Neutrophil (primary cell): Measurements from ENCODE around the gene LTB4R.

Source experiments
- H3K27ac ChIP-seq: fragments of 200-600 bp; sonication (generic); 2 replicates; pipeline ENCODE4 v1.5.1; 2016; ENCODE audit warnings: mild to moderate bottlenecking, moderate library complexity
- H3K27me3 ChIP-seq: fragments of 200-600 bp; sonication (generic); 2 replicates; pipeline ENCODE4 v1.6.0; 2016; ENCODE audit warnings: mild to moderate bottlenecking
- H3K36me3 ChIP-seq: fragments of 200-600 bp; sonication (generic); 2 replicates; pipeline ENCODE4 v1.5.1; 2017
- H3K4me1 ChIP-seq, 2 experiments: fragments of 200-600 bp in 1 of 2; sonication (generic) in 1 of 2; 1 replicate in 1 of 2; 2 replicates in 1 of 2; pipeline versions ENCODE4 v1.5.1 to v1.6.1; 2013 to 2016; ENCODE audit warnings: low read depth in 1 of 2, low read length in 1 of 2, mild to moderate bottlenecking in 1 of 2, moderate library complexity in 1 of 2; ENCODE audit not compliant: control insufficient read depth in 1 of 2, insufficient read depth in 1 of 2
- H3K4me3 ChIP-seq, 2 experiments: fragments of 200-600 bp in 1 of 2; sonication (generic) in 1 of 2; 1 replicate in 1 of 2; 2 replicates in 1 of 2; pipeline ENCODE4 v1.5.1; 2013 to 2016; ENCODE audit warnings: low read depth in 1 of 2, low read length in 1 of 2, mild to moderate bottlenecking in 1 of 2, moderate library complexity in 1 of 2
- H3K9me3 ChIP-seq: fragments of 200-600 bp; sonication (generic); 2 replicates; pipeline ENCODE4 v1.5.1; 2016
- CTCF ChIP-seq: fragments of 200-600 bp; sonication (generic); IDR thresholded peaks from 2 replicates; pipeline ENCODE4 v1.5.1; 2016; ENCODE audit warnings: antibody characterized with exemption

Gene LTB4R

DNA sequence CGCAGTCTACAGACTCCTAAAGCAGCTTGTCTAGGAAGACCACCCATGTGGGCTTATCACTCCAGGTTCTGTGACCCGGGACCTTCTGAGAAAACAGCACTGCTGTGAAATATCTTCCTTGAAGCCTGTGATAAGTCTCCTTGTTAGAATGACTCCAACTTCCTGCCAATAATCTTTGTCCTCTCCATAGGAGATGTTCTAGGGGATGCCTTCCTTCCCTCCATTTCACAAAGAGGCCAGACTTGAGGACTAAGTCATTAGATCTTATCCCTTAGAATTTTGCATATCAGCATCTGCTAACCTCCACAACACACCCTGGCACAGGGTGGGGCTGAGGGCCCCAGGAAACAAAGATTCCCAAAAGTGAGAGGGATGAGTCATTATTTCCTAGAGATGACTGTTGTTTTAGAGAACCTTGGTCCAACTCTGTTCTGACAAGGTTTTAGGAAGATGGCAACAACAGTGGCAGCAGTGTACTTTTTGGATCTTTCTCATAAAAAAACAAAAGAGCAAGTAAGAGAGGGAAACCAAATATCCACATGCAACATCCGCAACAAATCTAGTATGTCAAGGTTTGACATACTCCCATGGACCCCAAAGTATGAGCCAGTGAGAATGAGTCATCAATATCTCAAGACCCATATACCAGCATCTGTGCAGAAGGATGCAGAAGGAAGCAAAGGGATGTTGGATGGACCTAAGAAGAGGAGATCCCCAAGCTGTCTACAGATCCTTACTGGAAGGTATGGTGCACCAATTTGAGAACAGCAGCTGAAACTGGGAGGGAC, 6.0 kb downstream of the LTB4R start:
- TF ChIP-seq CTCF = no peak
- no peaks in the 10 kb centered on the region for H3K27me3 ChIP-seq
- H3K9me3 ChIP-seq = no peaks in the 10 kb centered on the region
- H3K27ac ChIP-seq = peak overlapping the region; percentile 97
- peak overlapping the region; percentile 54 to 74 for H3K4me3 ChIP-seq
- H3K4me1 ChIP-seq = peaks cover 85 to 86% of the 10 kb centered on the region in 2 experiments
- peaks cover 48% of the 10 kb centered on the region for H3K36me3 ChIP-seq

- H3K36me3 ChIP-seq = peaks cover 57% of the 10 kb centered on the region
- no peak overlapping the region for H3K4me3 ChIP-seq
- H3K4me1 ChIP-seq = peaks cover 65 to 67% of the 10 kb centered on the region in 2 experiments
- H3K9me3 ChIP-seq = no peaks in the 10 kb centered on the region
- H3K27me3 ChIP-seq = no peaks in the 10 kb centered on the region
- H3K27ac ChIP-seq = no peak overlapping the region
- no peak for TF ChIP-seq CTCF
Observed at GRCh38 chr14:24321212-24321975, 10.1 kb downstream of the LTB4R start.

GRCh38 chr14:24322672-24323071, 11.4 kb downstream of the LTB4R start:
- H3K27ac ChIP-seq = peak overlapping the region; percentile 2
- no peak for TF ChIP-seq CTCF
- H3K36me3 ChIP-seq = peaks cover 47% of the 10 kb centered on the region
- no peaks in the 10 kb centered on the region for H3K27me3 ChIP-seq
- no peaks in the 10 kb centered on the region for H3K9me3 ChIP-seq
- peaks cover 65 to 67% of the 10 kb centered on the region in 2 experiments for H3K4me1 ChIP-seq
- no peak overlapping the region for H3K4me3 ChIP-seq

GRCh38 chr14:24323341-24323740, 12.0 kb downstream of the LTB4R start:
- TF ChIP-seq CTCF = no peak
- Histone ChIP-seq H3K27ac (peak overlapping the region; percentile 2), H3K9me3 (no peaks in the 10 kb centered on the region), H3K36me3 (peaks cover 40% of the 10 kb centered on the region), H3K27me3 (no peaks in the 10 kb centered on the region), H3K4me3 (no peak overlapping the region), H3K4me1 (peaks cover 65% of the 10 kb centered on the region in 2 experiments)

GRCh38 chr14:24324024-24324423, 12.7 kb downstream of the LTB4R start:
- H3K27ac ChIP-seq = peak overlapping the region; percentile 40
- H3K4me3 ChIP-seq = no peak overlapping the region
- peaks cover 65% of the 10 kb centered on the region in 2 experiments for H3K4me1 ChIP-seq
- H3K27me3 ChIP-seq = no peaks in the 10 kb centered on the region
- peaks cover 35% of the 10 kb centered on the region for H3K36me3 ChIP-seq
- no peaks in the 10 kb centered on the region for H3K9me3 ChIP-seq
- no peak for TF ChIP-seq CTCF
